Activated gamma-delta T cell (primary cell): ENCODE data around the gene SAMM50.

ENCODE experiments used
- DNase-seq: peaks from one replicate; lab custom pipeline; 2025; lab: John Stamatoyannopoulos, UW

SAMM50 gene

DNA sequence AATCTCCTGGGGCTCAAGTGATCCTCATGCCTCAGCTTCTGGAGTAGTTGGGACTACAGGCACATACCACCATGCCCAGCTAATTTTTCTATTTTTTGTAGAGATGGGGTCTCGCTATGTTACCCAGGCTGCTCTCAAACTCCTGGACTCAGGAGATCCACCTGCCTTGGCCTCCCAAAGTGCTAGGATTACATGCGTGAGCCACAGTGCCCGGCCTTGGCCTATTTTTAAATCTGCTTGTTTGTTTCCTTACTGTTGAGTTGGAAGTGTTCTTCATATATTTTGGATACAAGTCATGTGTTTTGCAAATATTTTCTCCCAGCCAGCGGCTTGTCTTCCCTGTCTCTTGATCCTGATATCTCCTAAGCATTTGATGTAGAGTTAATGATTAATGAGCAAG lies 73.8 kb downstream of the SAMM50 start:
- DNase-seq, result no peak

DNA sequence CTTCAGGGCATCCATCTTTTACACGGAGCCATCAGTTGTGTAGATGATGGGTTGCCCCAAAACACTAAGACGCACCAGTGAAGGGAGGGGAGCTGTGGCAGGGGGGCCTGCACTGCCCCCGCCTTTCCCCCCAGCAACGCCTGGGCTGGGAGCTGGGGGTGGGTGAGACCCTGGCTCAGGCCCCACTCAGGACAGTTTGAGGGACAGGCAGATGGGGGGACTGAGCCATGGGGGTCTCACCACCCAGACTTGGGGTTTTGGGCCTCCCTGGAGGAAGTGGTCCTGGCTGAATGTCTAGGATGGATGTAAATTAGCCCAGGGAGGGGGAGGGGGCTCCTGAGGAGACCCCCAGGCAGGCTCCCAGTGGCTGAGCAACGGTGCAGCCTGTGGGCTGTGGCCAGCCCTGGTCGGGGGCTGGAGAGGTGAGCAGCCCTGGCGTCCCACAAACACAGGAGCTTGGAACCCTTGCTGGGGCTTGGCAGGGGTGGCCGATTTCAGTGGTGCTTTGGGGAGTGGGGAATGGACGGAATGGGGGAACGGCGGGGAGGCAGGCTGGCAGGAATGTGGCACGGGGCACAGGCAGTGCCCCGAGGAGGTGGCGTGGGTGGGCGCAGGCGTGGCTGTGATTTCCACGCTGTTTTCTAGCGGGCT lies 74.9 kb downstream of the SAMM50 start:
- no peak for DNase-seq

DNA sequence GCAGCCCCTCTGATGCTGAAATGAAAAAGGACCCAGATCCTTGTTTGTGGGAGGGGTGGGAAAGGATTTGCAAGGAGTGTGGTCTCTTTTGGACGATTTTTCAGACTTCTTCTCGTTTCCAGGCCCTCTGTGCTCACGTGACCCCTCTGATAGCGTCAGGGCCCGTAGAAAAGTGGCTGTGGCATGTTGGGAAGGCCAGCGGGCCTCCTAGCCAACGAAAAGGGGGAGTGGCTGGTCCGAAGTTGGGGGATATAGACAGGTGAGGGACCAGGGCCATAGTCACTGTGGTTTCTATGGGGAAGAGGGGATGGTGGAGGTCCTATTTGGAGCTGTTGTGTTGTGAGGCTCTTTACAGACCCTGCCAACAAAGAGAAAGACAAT lies 75.5 kb downstream of the SAMM50 start:
- DNase-seq, result no peak

- DNase-seq, result no peak
Observed at GRCh38 chr22:44031158-44031952, 76.1 kb downstream of the SAMM50 start.

DNA sequence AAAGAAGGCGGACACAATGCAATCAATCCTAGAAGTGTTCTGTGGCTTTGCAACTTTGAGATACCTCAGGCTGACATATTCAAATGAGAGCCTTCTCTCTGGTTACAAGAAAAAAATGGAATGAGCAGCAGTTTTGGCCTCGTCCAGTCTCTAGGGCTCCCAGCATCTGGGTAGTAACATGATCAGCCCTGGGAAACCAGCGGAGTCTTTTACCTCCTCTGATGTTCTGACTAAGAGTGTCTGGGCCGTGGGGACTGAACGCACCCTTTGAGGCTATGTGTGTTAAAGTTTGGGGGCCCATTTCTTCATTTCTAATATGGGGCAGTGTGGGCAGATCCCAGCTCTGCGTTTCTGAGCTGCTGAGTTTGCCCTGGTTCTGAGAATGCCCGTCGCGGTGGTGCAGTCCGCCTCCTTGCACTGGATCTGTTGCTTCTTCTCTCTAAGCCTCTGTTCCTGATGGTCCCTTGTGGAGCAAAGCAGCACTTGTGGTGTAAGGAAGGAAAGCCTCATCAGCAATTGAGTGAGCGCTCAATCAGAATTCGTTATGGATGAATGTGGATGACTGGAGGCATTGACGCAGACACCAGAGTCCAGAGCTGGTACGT lies 77.0 kb downstream of the SAMM50 start:
- no peak for DNase-seq

DNA sequence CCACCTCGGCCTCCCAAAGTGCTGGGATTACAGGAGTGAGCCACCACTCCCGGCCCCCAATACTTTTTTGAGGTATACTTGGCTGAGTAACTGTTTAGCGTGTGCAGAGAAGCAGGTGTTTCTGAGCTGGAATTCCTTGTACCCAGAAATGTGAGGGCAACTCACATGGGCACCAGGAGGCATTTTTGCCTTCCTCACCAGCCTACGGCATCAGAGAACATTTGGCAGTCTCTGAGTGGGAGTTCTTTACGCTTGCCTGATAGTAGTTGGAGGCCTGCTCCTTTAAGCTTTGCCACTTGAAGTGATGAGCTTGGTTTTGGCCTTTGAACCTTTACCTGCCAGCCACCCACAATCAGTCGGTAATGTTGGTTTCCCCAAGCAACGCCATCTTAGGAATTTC lies 78.0 kb downstream of the SAMM50 start:
- no peak for DNase-seq

- no peak for DNase-seq
Observed at GRCh38 chr22:44033694-44034093, 78.5 kb downstream of the SAMM50 start.

DNA sequence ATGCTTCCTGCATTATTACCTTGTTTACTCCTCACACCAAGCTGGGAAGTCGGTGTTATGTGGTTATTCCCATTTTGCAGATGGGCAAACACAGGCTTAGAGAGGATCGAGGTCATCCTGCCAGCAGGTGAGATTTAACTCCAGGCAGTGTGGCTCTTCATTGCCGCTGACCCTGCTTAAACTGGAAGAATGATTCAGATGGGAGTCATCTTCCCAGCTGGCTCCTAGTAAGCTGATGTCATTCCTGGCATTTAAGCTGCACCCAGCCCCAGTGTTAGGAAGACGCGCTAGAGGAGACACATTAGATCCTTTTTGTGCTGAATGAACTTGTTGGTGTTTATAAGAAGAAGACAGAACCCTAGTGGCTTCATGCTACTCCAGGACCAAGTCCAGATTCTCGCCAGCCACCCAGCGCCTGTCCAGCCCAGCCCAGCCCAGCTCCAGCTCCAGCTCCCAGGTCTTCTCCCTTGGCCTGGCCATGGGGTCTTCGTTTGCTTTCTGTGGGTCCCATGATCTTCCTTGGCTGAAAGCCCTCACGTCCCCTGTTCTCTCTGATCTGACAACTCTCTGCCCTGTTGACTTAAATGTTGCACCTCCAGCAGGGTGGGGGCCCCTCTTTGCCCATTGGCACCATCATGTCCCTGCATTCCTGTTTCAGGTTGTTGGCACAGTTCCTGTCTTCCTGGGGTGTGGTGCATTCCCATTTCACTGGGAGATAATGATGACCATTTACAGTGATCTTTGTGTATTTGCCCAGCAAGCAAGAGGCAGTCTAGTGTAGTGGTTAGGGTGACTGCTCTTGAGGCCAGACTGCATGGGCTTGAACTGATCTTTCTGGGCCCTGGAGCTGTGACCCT lies 82.5 kb downstream of the SAMM50 start:
- DNase-seq, result no peak

GRCh38 chr22:44039566-44040171 lies 84.4 kb downstream of the SAMM50 start:
- DNase-seq, result no peak

- no peak for DNase-seq
Observed at GRCh38 chr22:44042249-44043218, 87.3 kb downstream of the SAMM50 start.

GRCh38 chr22:44045145-44045544 lies 89.9 kb downstream of the SAMM50 start:
- DNase-seq, result no peak
